ENCODE measurements around the gene SEC63. TPM values are rescaled to one million over a fixed set of nuclear protein-coding genes. Genes with fewer than 3 reads are reported as not detected.

Gene SEC63
- total RNA-seq, 1 experiment from 2014 or later: 51.3 TPM

GRCh38 chr6:107818272-107818671 lies 139.7 kb downstream of the SEC63 start:
- H3K27me3 ChIP-seq (ENCODE audit: insufficient read depth, low read length): peaks cover 15% of the 10 kb centered on the region; the same call in 1 of the 2 replicates
- H2AFZ ChIP-seq (ENCODE audit: low read depth, low read length, poor library complexity, severe bottlenecking): no peak overlapping the region
- no TSS peak for BruUV-seq (replicated peaks)
- no peak for TF ChIP-seq CTCF (IDR thresholded peaks at IDR 0.05 in 2 of 3, conservative IDR thresholded peaks at IDR 0.05 in 1 of 3; ENCODE audit: borderline replicate concordance in 1 of 3, insufficient read depth in 1 of 3, low read depth in 2 of 3, low read length in 2 of 3)
- TF ChIP-seq SRF (IDR thresholded peaks at IDR 0.05; ENCODE audit: low read depth): no peak
- TF ChIP-seq EZH2phosphoT487 (IDR thresholded peaks at IDR 0.05; ENCODE audit: borderline replicate concordance): no peak
- TF ChIP-seq CBX3 (IDR thresholded peaks at IDR 0.05; ENCODE audit: low read depth): no peak
- H3K4me1 ChIP-seq (ENCODE audit: control insufficient read depth in 1 of 2, insufficient read depth in 2 of 2, low read length in 2 of 2): no peaks in the 10 kb centered on the region
- RAD21 ChIA-PET (ENCODE audit: low non-redundant PET in 1 of 2, low total read pairs in 2 of 2, uncharacterized antibody in 2 of 2, unreplicated experiment in 2 of 2): no interaction called here
- no peak for DNase-seq (ENCODE audit: low read depth, low spot score)
- CTCF ChIA-PET: no interaction called here
- ATAC-seq: no peak
- no peaks in the 10 kb centered on the region for H4K20me1 ChIP-seq (ENCODE audit: insufficient read depth)
- no peaks in the 10 kb centered on the region for H3K79me2 ChIP-seq (ENCODE audit: insufficient read depth, low read length)
- no peak overlapping the region for H3K4me2 ChIP-seq (ENCODE audit: low read length)
- no peaks in the 10 kb centered on the region for H3K9me2 ChIP-seq (ENCODE audit: insufficient read depth)
- no peaks in the 10 kb centered on the region for H3K36me3 ChIP-seq (ENCODE audit: control insufficient read depth in 1 of 2, insufficient read depth in 2 of 2, low read length in 2 of 2)
- H3K27ac ChIP-seq (ENCODE audit: low read depth, low read length): no peak overlapping the region
- POLR2A ChIA-PET: no interaction called here
- H3K9me3 ChIP-seq (ENCODE audit: control insufficient read depth in 1 of 2, insufficient read depth in 1 of 2, low read depth in 1 of 2, low read length in 2 of 2): no peaks in the 10 kb centered on the region
- H3K9ac ChIP-seq (ENCODE audit: low read length): no peak overlapping the region
- intact Hi-C loops (cut with micrococcal nuclease): no loop called here
- H3K4me3 ChIP-seq (replicated peaks in 1 of 2; ENCODE audit: low read depth in 1 of 2, low read length in 2 of 2): no peak overlapping the region

GRCh38 chr6:107817784-107818183 lies 140.2 kb downstream of the SEC63 start:
- Histone ChIP-seq H3K27me3 (ENCODE audit: insufficient read depth, low read length) (peaks cover 11% of the 10 kb centered on the region; the same call in 1 of the 2 replicates), H3K36me3 (ENCODE audit: control insufficient read depth in 1 of 2, insufficient read depth in 2 of 2, low read length in 2 of 2) (no peaks in the 10 kb centered on the region), H3K9me3 (ENCODE audit: control insufficient read depth in 1 of 2, insufficient read depth in 1 of 2, low read depth in 1 of 2, low read length in 2 of 2) (no peaks in the 10 kb centered on the region), H3K9me2 (ENCODE audit: insufficient read depth) (no peaks in the 10 kb centered on the region), H2AFZ (ENCODE audit: low read depth, low read length, poor library complexity, severe bottlenecking) (no peak overlapping the region), H4K20me1 (ENCODE audit: insufficient read depth) (no peaks in the 10 kb centered on the region), H3K4me2 (ENCODE audit: low read length) (no peak overlapping the region), H3K79me2 (ENCODE audit: insufficient read depth, low read length) (no peaks in the 10 kb centered on the region), H3K4me3 (replicated peaks in 1 of 2; ENCODE audit: low read depth in 1 of 2, low read length in 2 of 2) (no peak overlapping the region), H3K4me1 (ENCODE audit: control insufficient read depth in 1 of 2, insufficient read depth in 2 of 2, low read length in 2 of 2) (no peaks in the 10 kb centered on the region), H3K9ac (ENCODE audit: low read length) (no peak overlapping the region), H3K27ac (ENCODE audit: low read depth, low read length) (no peak overlapping the region)
- ChIA-PET CTCF (no interaction called here), POLR2A (no interaction called here), RAD21 (ENCODE audit: low non-redundant PET in 1 of 2, low total read pairs in 2 of 2, uncharacterized antibody in 2 of 2, unreplicated experiment in 2 of 2) (no interaction called here)
- ATAC-seq (no peak), DNase-seq (ENCODE audit: low read depth, low spot score) (no peak)
- intact Hi-C loops (cut with micrococcal nuclease): no loop called here
- TF ChIP-seq MAX (IDR thresholded peaks at IDR 0.05) (no peak), FOSL1 (IDR thresholded peaks at IDR 0.05; ENCODE audit: low read depth) (no peak), POLR2A (IDR thresholded peaks at IDR 0.05; ENCODE audit: borderline replicate concordance, extremely low read depth, insufficient read depth, insufficient read length) (no peak), SP1 (IDR thresholded peaks at IDR 0.05; ENCODE audit: low read depth) (no peak), SIN3A (IDR thresholded peaks at IDR 0.05; ENCODE audit: low read depth) (no peak), EGR1 (IDR thresholded peaks at IDR 0.05; ENCODE audit: low read depth) (no peak), ATF3 (IDR thresholded peaks at IDR 0.05) (no peak), CTCF (IDR thresholded peaks at IDR 0.05 in 2 of 3, conservative IDR thresholded peaks at IDR 0.05 in 1 of 3; ENCODE audit: borderline replicate concordance in 1 of 3, insufficient read depth in 1 of 3, low read depth in 2 of 3, low read length in 2 of 3) (no peak), ELF1 (IDR thresholded peaks at IDR 0.05; ENCODE audit: borderline replicate concordance, low read depth) (no peak), POLR2AphosphoS5 (IDR thresholded peaks at IDR 0.05; ENCODE audit: low read depth, low read length) (no peak)
- no TSS peak for BruUV-seq (replicated peaks)

All from HCT116 (cell line).